ENCODE data around the gene FAM53B. TPM values are rescaled to one million over a fixed set of nuclear protein-coding genes. Genes with fewer than 3 reads are reported as not detected.

Gene FAM53B
- total RNA-seq, 1 donor from 2014 or later, result 39.8 TPM

GRCh38 chr10:124734311-124735166 is 9.6 kb downstream of the FAM53B start:
- Mint-ChIP-seq H3K4me3 (ENCODE audit: low read depth) (no peak overlapping the region), H3K4me1 (ENCODE audit: low read depth) (peaks cover 42% of the 10 kb centered on the region), H3K27ac (peak overlapping the region; percentile 80), H3K9me3 (ENCODE audit: low read depth) (no peaks in the 10 kb centered on the region), H3K27me3 (no peaks in the 10 kb centered on the region), H3K36me3 (ENCODE audit: insufficient read depth) (peaks cover 7% of the 10 kb centered on the region)
- no peak for TF ChIP-seq CTCF (IDR thresholded peaks at IDR 0.05; ENCODE audit: unreplicated experiment)
- DNase-seq (ENCODE audit: low spot score, unreplicated experiment), result no peak

DNA sequence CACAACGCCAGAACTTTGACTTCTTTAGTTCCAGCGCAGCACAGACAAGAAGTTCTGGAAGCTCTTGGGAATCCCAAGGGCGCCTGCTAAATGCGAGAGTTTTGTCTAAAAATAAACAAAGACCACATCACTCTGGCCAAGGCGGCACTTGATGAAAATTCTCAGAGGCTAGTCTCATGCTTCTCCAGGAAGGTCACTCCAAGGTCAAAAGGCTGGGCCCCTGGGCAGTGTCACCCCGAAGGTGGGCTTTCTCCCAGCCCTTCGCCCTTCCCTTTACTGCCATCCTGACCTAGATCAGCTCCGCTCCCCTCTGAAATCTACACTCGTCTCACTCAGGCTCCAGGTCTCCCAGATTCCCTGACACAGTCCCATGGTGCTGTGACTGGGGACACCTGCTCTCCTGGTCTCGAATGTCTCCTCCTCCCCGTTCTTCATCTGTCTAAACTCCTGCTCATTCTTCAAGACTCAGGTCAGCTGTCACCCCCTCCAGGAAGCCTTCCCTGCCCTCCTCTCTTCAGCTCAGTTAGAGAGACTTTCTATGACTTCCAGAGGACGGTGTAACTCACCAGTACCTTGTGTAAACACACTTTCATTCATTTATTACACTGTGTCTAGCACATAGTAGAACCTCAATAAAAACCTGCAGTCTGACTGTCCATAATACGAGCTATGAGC is 10.5 kb downstream of the FAM53B start:
- peaks cover 36% of the 10 kb centered on the region for H3K4me1 Mint-ChIP-seq (ENCODE audit: low read depth)
- no peak for TF ChIP-seq CTCF (IDR thresholded peaks at IDR 0.05; ENCODE audit: unreplicated experiment)
- H3K9me3 Mint-ChIP-seq (ENCODE audit: low read depth), result no peaks in the 10 kb centered on the region
- H3K4me3 Mint-ChIP-seq (ENCODE audit: low read depth), result no peak overlapping the region
- DNase-seq (ENCODE audit: low spot score, unreplicated experiment), result no peak
- H3K27ac Mint-ChIP-seq, result peak overlapping the region; percentile 40
- no peaks in the 10 kb centered on the region for H3K27me3 Mint-ChIP-seq
- peaks cover 7% of the 10 kb centered on the region for H3K36me3 Mint-ChIP-seq (ENCODE audit: insufficient read depth)

GRCh38 chr10:124732931-124733570 is 11.1 kb downstream of the FAM53B start:
- H3K27me3 Mint-ChIP-seq, result no peaks in the 10 kb centered on the region
- TF ChIP-seq CTCF (IDR thresholded peaks at IDR 0.05; ENCODE audit: unreplicated experiment), result no peak
- no peak overlapping the region for H3K4me3 Mint-ChIP-seq (ENCODE audit: low read depth)
- H3K4me1 Mint-ChIP-seq (ENCODE audit: low read depth), result peaks cover 31% of the 10 kb centered on the region
- H3K27ac Mint-ChIP-seq, result peak overlapping the region; percentile 40
- DNase-seq (ENCODE audit: low spot score, unreplicated experiment), result no peak
- H3K36me3 Mint-ChIP-seq (ENCODE audit: insufficient read depth), result peaks cover 7% of the 10 kb centered on the region
- H3K9me3 Mint-ChIP-seq (ENCODE audit: low read depth), result no peaks in the 10 kb centered on the region

DNA sequence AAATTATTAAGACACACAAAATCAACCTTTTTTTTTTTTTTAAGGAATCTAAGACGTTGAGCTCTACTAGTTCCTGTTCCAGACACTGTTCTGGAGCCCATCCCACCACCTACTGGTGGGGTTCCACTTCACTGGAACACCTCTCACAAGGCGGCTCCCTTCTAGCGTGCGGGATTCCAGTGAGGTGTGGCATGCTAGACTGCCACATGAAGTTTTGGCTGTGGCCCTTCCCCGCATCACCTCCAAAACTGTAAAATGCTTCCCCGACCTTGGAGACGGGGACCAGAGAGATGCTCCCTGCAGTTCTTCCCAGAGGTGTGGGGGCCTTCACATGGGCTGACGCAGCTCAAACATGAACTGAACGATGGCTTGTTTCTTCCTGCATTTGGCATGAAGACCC is 12.6 kb downstream of the FAM53B start:
- DNase-seq (ENCODE audit: low spot score, unreplicated experiment), result no peak
- no peaks in the 10 kb centered on the region for H3K27me3 Mint-ChIP-seq
- peaks cover 7% of the 10 kb centered on the region for H3K36me3 Mint-ChIP-seq (ENCODE audit: insufficient read depth)
- peaks cover 25% of the 10 kb centered on the region for H3K4me1 Mint-ChIP-seq (ENCODE audit: low read depth)
- no peak overlapping the region for H3K27ac Mint-ChIP-seq
- TF ChIP-seq CTCF (IDR thresholded peaks at IDR 0.05; ENCODE audit: unreplicated experiment), result no peak
- H3K4me3 Mint-ChIP-seq (ENCODE audit: low read depth), result no peak overlapping the region
- H3K9me3 Mint-ChIP-seq (ENCODE audit: low read depth), result no peaks in the 10 kb centered on the region

- Mint-ChIP-seq H3K27ac (no peak overlapping the region), H3K36me3 (ENCODE audit: insufficient read depth) (peaks cover 7% of the 10 kb centered on the region), H3K4me1 (ENCODE audit: low read depth) (peaks cover 22% of the 10 kb centered on the region), H3K9me3 (ENCODE audit: low read depth) (no peaks in the 10 kb centered on the region), H3K4me3 (ENCODE audit: low read depth) (no peak overlapping the region), H3K27me3 (no peaks in the 10 kb centered on the region)
- no peak for DNase-seq (ENCODE audit: low spot score, unreplicated experiment)
- TF ChIP-seq CTCF (IDR thresholded peaks at IDR 0.05; ENCODE audit: unreplicated experiment), result no peak
These were observed 13.4 kb downstream of the FAM53B start for GRCh38 chr10:124730790-124731189.

All from progenitor cell of endocrine pancreas (in vitro differentiated cells).